NOMO-1 treated with dmso at 0.1 percent for 144 hours (cell line): ENCODE data around the gene HNRNPM.
A peak's percentile ranks its signal among the peaks of the same experiment; 100 is the strongest.
"Not testable (repeated sequence)": the region's sequence is repeated elsewhere in the genome, so short reads cannot be mapped to it uniquely, and the experiment has no call there.

Source experiments
- DNase-seq: peaks from one replicate; lab custom pipeline; 2025; ENCODE audit not compliant: unreplicated experiment; lab: John Stamatoyannopoulos, UW

Gene HNRNPM

DNA sequence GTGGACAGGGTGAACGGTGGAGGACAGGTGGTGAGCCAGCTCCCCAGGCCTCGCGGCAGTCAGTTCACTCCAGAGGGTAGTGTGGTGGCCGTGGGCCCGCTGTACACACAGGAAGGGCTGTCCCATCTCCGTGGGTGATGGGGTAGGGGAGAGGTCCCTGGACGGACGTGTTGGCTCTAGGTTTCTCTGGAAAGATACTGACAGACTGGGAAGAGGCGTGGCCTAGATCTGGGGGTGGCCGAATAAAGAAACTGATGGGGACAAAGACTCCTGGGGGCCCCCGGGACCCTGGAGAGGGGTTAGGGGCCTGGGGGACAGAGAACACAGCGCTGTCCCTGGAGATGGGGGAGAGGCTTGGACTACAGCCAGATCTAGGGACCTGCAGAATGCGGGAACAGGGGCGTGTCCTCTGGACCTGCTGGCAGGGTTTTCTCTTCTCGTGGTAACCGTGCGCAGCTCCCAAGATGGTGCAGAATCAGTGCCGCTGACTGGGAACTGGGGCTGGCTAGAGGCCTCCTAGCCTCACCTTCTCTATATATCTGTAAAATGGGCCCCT lies 61.7 kb downstream of the HNRNPM start:
- DNase-seq = no peak

DNA sequence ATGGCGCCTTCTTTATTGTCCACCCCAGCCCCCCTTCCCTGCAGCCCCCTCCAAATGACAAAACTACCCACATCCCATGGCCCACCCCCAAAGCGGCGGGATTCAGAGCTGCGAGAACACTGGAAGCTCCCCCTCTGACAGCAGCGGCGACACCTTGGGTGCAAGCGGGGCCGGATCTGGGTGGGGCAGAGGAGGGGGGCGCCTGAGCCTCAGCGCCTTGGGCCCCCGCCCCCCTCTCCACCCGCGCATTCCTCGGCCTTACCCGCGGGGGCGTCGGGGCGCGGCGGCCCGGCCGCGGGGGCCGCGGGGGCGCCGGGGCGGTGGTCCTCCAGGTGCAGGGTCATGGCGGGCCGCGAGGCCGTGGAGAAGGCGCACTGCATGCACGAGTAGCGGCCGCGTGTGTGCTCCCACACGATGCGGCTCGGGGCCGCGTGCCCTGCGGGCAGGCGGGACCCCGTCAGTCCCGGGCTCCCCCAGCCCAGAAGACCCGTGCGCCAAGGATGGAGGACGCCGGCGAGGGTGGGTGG lies 65.9 kb downstream of the HNRNPM start:
- no peak for DNase-seq

DNA sequence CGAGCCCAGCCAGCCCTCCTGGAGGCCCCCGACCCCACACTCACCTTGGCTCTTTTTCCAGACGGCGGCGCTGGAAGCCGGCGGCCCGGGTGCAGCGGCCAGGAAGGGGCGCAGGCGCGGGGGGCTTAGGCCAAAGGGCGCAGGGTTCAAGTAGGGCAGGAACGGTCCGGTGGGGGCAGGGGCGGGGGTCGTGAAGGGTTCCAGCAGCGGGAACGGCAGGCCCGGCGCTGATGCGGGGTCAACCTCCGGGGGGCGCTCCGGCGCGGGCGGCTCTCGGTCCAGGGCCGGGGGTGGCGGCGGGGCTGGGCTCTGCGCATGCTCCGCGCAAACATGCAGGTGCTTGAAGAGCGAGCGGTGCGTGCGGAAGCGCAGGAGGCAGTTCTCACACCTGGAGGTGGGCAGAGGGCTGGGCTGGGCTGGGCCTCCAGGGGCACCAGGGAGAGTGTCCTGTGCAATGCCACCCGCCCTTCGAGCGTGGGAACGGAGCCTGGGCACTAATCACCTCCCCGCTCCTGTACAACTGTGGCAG lies 66.9 kb downstream of the HNRNPM start:
- DNase-seq = no peak

DNA sequence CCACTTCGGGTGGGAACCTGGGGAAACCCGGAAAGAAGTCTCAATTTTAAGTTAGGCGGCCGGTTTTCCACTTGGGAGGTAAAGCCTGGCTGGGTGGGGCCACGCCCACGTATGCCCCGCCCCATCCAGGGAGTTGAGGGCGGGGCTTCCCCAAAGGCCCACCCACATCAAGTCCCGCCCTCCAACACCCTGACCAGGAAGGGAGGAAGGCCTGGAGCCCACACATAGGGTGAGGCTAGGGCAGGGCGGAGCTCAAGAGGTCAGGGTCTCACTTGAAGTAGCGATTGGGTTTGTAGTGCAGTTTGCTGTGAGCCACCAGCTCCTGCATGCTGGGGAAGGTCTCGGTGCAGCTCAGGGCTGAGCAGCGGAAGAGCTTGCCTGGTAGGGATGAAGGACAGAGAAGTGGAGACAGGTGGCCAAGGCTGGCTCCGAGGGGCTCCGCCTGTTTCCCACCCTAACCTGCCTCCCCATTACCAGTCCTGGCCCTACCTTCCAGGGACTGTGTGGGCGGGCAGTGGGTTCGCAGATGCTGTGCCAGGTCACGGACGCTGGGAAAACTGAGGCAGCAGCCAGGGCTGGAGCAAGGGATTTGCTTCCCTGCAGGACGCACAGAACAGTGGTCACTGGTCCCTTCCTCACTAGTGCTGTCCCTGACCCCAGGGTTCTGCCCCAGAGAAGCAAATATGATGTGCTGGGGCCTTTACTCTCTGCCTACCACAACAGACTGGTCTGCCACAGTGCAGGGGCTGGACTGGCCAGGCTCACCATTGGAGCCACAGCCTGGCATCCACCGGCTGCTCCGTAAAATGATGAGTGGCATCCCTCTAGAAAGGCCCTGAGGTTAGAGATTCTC lies 67.6 kb downstream of the HNRNPM start:
- DNase-seq = no peak

DNA sequence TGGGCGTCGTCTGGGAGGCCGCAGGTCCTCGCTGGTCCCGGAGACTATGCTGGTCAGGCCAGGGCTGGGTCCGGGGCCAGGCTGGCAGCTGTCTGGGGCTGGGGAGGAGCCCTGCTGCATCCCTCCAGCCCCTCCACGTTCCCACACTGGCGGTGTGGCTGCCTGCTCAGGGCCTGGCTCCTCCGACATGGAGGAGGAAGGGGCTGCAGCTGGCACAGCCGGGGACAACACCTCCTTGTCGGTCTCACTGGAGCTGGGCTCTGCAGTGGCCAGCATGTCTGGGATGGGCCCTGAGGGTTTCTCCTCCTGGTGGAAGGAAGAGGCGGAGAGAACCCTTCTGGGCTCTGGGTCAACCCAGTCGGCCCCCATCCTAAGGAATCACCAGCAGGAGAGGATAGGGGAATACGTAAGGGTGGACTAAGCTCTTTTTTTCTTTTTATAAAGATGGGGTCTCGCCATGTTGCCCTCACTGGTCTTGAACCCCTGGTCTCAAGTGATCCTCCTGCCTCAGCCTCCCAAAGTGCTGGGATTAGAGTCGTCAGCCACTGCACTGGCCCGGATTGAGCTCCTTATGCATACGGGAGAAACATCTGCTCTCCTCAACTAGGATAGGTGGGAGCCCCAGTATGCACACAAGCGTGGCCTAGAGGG lies 68.4 kb downstream of the HNRNPM start:
- DNase-seq = no peak

DNA sequence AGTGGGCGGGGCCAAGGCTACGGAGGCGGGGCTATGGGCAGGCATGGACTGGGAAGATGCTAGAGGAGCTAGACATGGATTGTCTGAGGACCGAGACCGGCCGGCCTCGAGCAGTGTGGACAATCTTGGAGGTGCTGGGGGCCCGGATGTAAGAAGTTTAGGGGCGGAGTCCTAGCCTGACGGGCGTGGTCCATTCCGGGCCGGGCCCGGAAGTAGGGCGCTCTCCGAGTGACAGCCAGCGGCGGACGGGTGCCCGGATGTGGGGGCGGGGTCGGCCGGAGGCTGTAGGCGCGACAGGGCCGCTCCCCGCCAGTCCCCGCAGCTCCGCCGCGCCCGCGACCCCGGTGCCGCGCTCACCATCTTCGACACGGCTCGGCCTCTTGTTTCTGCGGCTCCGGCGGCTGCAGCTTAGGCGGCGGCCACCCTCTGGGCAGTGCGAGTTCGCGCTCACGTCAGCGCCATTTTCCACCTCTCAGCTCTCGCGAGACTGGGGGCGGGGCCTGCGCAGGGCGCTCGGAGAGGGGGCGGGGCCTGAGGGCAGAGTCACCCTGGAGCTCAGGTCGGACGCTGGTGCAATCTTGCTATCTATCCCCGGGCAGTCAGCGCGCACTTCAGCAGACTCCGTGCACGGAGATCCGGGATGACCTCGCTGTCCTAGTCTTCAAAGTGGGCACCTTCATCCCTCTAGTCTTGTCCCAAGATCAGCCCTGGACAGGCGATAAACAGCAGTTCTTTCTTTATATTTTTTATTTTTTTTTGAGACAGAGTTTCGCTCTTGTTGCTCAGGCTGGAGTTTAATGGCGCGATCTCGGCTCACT lies 69.1 kb downstream of the HNRNPM start, which contains the start of gene ZNF414:
ZNF414 (minus strand) TSS at position 481 of the 818 bp plus-strand sequence; CDS start at position 360, 121 bp downstream.
- peak; percentile 90 for DNase-seq

DNA sequence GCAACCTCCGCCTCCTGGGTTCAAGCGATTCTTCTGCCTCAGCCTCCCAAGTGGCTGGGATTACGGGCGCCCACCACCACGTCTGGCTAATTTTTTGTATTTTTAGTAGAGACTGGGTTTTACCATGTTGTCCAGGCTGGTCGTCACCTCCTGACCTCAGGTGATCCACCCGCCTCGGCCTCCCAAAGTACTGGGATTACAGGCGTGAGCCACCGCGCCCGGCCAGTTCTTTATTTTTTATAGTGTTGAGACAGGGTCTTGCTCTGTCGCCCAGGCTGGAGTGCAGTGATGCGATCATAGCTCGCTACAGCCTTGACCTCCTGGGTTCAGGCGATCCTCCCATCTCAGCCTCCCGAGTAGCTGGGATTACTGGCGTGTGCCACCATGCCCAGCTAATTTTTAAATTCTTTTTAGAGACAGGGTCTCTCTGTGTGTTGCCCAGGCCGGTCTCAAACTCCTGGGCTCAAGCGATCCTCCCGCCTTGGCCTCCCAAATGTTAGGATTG lies 69.8 kb downstream of the HNRNPM start:
- not testable (repeated sequence) for DNase-seq

DNA sequence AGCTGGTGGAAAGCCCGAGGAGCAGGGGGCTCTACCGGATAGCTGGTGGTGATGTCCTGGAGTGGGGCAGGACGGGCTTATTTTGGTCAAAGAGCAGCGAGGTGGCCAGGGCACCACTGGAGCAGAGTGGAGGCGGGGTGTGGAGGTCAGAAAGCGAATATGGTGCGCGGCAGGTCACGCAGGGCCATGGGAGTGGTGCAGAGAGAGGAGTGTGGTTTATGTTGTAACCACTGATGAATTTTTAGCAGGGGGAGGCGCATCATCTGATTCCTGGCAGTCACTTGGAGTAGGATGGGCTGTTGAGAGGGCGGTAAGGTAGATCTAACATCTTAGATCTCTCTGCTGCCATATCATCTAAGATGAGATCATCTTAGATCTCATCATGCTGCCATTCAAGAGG lies 70.5 kb downstream of the HNRNPM start:
- peak; percentile 89 for DNase-seq

DNA sequence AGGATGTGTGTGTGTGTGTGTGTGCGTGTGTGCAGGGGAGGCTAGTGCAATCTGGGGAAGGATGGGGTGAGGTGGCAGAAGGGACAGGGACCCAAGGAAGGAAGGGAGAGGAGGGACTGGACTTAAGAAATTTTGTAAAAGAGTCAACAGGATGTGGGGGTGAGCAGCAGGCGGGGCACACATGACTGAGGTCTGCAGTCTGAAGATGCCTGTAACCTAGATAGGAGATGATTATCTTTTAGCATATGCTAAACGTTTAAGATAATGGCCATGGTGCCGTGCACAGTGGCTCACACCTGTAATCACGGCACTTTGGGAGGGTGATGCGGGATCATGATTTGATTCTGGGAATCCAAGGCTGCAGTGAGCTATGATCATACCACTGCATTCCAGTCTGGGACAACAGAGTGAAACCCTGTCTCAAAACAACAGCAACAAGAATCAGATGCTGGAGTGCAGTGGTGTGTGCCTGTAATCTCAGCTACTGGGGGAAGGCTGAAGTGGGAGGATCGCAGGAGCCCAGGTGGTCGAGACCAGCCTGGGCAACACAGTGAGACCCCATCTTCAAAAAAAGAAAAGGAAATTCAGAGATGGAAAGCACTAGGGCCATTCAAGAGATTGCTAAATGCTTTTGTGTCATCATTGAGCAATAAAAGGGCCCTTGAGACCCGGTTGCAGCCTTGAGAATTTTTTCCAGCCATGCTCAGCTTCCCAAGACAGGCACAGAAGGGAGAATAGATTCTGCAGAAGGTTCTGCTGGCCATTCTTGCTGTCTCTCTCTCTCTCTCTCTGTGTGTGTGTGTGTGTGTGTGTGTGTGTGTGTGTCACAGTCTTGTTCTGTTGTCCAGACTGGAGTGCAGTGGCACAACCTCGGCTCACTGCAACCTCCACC lies 73.0 kb downstream of the HNRNPM start:
- DNase-seq = peak; percentile 60

DNA sequence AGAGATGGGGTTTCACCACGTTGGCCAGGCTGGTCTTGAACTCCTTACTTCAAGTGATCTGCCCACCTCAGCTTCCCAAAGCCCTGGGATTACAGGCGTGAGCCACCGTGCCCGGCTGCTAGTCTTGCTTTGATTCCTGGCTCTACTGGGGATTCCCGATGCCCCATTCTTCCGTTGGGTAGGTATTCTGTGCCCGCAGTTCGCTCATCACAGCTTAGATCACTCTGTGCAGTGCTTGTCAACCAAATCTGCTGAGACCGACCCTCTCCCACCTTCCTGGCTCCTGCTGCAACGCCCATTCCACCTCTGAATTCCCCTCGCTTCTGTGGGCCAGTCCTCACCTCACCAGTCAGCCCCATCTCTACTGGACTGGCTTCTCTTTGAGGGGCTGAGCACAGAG lies 73.8 kb downstream of the HNRNPM start:
- no peak for DNase-seq

DNA sequence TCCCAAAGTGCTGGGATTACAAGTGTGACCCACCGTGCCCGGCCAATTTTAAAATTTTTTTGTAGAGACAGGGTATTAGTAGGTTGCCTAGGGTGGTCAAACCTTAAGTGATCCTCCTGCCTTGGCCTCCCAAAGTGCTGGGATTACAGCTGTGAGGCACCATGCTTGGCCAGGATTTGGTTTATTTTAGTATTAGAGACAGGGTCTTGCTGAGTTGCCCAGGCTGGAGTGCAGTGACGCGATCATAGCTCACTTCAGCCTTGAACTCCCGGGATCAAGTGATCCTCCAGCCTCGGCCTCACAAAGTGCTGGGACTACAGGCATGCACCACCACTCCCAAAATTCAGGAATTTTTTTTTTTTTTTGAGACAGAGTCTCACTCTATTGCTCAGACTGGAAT lies 74.6 kb downstream of the HNRNPM start:
- no peak for DNase-seq

DNA sequence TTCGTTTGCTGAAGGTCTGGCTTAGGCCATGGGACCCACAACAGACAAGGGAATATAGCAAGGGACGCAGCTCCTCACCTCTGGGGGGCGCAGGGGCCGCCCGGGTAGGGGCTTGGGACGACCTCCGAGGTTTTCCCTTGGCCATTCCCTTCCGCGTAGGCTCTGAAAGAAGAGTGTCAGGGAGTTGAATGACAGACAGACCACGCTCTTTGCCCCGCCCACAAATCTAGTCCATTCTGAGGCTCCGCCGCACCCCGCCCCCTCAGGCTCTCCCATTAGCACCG lies 80.6 kb downstream of the HNRNPM start:
- no peak for DNase-seq

DNA sequence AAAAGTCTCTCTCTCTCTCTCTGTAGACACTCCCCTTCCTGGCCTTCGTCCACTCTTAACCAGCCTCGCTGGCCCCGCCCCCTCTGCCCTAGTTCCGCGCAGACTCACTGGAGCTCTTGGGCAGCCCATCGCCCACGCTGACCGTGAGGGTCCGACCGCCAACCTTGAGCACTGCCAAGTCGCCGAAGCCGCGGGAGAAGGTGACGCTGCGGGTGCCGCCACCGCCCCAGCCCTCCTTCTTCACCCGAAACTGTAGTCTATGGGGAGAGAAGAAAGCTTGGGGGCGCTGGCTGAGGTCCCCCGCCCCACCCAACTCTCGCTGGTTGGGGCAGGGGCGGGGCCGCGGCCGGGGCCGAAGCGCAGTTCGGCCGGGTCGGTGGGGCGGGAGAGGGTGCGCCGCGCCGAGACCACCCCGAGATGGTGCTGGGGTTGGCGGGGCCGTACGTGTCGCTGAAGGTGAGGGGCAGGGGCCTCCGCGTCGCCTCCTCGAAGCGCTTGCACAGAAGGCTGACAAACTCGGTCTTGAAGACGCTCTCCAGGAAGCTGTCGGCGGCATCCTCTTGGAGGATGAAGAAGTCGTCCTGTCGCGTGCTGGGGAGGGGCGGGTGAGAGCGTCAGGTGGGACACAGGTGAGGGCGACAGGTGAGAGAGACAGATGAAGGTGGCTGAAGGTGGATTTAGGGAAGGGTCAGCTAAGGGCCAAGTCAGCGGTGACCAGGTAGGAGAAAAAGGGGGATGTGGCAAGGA lies 81.7 kb downstream of the HNRNPM start:
- DNase-seq = no peak

DNA sequence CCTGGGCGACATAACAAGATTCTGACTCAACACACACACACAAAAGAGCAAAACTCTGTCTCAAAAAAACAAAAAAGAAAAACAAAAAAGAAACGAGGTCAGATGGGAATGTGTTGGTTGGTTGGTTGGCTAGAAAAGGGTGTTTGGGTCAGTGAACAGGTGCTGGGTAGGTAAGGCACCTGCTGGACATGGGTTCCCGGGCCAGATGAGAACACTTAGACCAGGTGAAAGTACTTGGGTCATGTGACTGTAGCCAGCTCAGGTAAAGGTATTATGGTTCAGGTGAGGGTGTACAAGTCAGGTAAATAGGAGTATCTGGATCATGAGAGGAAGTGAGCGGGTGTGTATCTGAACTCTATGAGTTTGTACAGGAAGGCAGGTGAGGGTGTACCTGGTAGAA lies 83.7 kb downstream of the HNRNPM start:
- no peak for DNase-seq

DNA sequence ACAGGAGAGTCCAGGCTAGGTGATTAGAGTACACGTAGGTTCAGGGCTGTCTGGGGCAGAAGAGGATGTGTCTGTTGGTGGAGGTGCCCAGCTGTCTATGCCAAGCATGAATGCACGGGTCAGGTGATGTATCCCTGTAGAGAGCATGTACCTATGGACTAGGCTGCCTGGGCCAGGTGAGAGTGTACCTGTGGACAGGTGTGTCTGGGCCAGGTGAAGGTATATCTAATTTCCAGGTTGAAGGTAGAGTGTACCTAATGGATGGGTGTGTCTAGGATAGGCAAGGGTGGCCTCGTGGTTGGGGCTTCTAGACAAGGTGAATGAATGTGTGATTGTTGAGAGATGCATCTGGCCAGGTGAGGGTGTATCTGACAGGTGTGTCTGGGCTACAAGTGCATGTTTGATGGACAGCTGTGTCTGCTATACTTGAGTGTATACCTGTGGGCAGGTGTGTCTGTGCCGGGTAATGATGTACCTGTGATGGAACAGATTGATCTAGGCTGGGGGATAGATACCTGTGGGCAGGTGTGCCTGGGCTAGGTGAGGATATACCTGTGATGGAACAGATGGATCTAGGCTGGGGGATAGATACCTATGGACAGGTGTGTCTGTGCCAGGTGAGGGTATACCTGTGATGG lies 84.7 kb downstream of the HNRNPM start:
- no peak for DNase-seq

DNA sequence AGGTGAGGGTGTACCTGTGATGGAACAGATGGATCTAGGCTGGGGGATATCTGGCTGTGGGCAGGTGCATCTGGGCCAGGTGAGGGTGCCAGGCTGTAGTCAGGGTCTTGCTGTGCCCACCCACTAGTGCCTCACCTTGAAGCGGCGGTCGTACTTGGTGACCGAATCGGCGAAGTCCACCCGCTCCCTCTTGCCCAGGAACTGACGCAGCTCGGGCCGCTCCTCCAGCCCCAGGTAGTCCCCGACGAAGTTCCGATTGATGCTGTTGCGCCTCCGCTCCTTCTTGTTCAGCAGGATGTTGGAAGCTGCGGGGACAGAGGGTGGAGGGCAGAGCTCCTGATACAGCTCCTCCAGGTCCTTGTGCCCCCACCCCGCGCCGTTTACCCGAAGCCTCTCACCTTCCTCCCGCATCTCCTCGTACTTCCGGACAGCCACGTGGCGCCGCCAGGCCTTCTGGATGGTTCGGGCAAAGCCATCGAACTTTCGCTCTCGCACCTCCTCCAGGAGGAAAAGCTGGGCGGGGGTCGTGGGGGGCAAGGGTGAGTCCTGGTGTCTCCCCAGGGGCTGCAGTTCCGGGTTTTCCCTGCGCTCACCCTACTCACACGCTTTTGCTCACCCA lies 85.4 kb downstream of the HNRNPM start:
- DNase-seq = no peak

DNA sequence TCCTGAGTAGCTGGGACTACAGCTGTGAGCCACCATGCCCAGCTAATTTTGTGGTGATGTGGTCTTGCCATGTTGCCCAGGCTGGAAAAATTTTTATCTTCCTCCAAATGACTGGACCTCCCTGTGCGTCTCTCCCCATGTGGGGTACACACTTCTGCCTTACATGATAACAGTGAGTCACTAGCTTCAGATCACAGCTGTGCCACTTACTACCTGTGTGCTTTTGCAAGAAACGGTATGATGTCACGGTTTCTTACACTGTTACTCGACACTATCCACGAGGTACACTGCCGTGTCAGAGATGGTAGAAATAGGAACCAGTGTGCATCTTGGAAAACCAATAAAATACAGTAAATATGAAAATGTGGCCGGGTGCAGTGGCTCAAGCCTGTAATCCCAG lies 86.7 kb downstream of the HNRNPM start:
- DNase-seq = no peak

DNA sequence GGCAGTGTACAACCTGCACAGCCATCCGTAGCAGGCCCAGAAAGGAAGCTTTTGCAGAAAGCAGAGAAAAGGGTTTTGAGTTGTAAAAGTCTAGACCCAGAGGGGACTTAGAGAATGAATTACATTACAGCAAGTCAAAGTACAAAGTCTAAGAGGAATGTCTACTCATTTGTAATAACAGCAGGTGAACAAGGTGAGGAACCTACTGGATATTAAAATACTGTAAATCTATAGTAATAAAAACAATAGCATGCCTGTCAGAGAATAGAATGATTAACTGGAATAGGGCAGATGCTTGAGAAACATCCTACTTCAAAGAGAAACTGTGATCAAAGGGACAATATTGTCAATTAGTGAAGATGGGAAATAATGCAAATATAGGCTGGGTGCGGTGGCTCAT lies 87.5 kb downstream of the HNRNPM start:
- no peak for DNase-seq
